ENCODE results near the gene SPAG5.

Gene SPAG5

GRCh38 chr17:28641579-28641978, 42.8 kb upstream of the SPAG5 start:
- TF ChIP-seq CTCF (IDR thresholded peaks at IDR 0.05; ENCODE audit: low read depth, low read length), result no peak
- H3K4me3 ChIP-seq (ENCODE audit: low read depth, low read length), result no peak overlapping the region

- no peak overlapping the region for H3K4me3 ChIP-seq (ENCODE audit: low read depth, low read length)
- no peak for TF ChIP-seq CTCF (IDR thresholded peaks at IDR 0.05; ENCODE audit: low read depth, low read length)
Observed at GRCh38 chr17:28635506-28635905, 36.7 kb upstream of the SPAG5 start.

DNA sequence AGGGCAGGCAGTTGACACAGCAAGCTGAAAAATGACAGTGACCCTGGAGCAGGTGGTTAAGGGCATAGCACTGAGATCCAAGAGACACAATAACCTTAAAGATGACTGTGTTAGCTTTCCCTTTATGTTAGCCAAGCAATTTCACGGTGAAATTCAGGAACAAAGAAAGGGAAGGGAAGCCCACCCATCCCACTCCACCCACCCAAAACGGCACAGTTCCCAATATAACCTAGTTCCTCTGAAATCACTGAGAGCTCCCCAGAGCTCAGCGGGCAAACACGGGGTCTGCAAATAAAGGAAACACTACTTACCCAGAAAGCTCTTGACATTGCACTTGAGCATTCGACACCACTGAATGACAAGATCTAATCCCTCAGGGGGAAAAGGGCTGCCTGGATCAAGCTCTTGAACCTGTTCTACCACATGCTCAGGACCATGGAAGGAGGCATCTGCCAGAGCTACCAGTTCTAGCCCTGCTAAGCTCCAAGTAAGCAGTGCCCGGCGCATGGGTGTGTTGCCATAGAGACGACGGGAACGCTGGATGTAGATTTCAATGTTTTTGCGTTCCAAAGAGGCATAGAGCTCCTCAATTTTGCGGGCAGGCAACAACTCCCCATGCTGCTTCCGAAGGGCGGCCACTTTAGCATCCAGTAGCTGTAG, 35.5 kb upstream of the SPAG5 start:
- no peak for TF ChIP-seq CTCF (IDR thresholded peaks at IDR 0.05; ENCODE audit: low read depth, low read length)
- H3K4me3 ChIP-seq (ENCODE audit: low read depth, low read length), result no peak overlapping the region

DNA sequence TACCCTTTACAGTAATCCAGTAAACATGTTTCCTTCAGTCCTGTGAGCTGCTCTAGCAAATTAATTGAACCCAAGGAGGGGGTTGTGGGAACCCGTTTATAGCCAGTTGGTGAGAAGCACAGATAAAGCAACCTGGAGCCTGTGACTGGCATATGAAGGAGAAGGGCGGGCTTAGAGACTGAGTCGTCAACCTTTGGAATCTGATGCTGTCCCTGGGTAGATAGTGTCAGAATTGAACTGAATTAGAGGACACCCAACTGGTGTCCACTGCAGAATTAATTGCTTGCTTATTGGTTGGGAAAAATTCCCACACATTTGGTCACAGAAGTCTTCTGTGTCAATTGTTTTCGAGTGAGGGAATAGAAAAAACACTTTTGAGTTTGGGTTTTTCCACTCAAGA, 28.0 kb upstream of the SPAG5 start:
- H3K4me3 ChIP-seq (ENCODE audit: low read depth, low read length), result no peak overlapping the region
- TF ChIP-seq CTCF (IDR thresholded peaks at IDR 0.05; ENCODE audit: low read depth, low read length), result no peak

- H3K4me3 ChIP-seq (ENCODE audit: low read depth, low read length), result no peak overlapping the region
- no peak for TF ChIP-seq CTCF (IDR thresholded peaks at IDR 0.05; ENCODE audit: low read depth, low read length)
Observed at GRCh38 chr17:28624148-28624547, 25.3 kb upstream of the SPAG5 start.

- TF ChIP-seq CTCF (IDR thresholded peaks at IDR 0.05; ENCODE audit: low read depth, low read length), result no peak
- no peak overlapping the region for H3K4me3 ChIP-seq (ENCODE audit: low read depth, low read length)
Observed at GRCh38 chr17:28623696-28624095, 24.9 kb upstream of the SPAG5 start.

- TF ChIP-seq CTCF (IDR thresholded peaks at IDR 0.05; ENCODE audit: low read depth, low read length), result no peak
- no peak overlapping the region for H3K4me3 ChIP-seq (ENCODE audit: low read depth, low read length)
Observed at GRCh38 chr17:28622186-28622585, 23.4 kb upstream of the SPAG5 start.
